M059J (cell line): ENCODE data around the gene MAN1B1. TPM values are rescaled to one million over a fixed set of nuclear protein-coding genes. Genes with fewer than 3 reads are reported as not detected.
"Not testable (repeated sequence)": the region's sequence is repeated elsewhere in the genome, so short reads cannot be mapped to it uniquely, and the experiment has no call there.

Source experiments
- DNase-seq: peaks from one replicate; pipeline ENCODE4 v3.0.0-alpha.2; 2012; ENCODE audit warnings: low read depth
- total RNA-seq: library from RNA; depleted of rRNA; stranded (reverse); fragments of >200 nt; shearing (Covaris generic); gene quantifications from 2 replicates; pipeline ENCODE4 v1.2.3, GENCODE V29; 2014

MAN1B1 gene
- total RNA-seq, 1 experiment from 2014 or later, result 145 TPM

GRCh38 chr9:137127301-137128157, 40.7 kb downstream of the MAN1B1 start:
- no peak for DNase-seq

DNA sequence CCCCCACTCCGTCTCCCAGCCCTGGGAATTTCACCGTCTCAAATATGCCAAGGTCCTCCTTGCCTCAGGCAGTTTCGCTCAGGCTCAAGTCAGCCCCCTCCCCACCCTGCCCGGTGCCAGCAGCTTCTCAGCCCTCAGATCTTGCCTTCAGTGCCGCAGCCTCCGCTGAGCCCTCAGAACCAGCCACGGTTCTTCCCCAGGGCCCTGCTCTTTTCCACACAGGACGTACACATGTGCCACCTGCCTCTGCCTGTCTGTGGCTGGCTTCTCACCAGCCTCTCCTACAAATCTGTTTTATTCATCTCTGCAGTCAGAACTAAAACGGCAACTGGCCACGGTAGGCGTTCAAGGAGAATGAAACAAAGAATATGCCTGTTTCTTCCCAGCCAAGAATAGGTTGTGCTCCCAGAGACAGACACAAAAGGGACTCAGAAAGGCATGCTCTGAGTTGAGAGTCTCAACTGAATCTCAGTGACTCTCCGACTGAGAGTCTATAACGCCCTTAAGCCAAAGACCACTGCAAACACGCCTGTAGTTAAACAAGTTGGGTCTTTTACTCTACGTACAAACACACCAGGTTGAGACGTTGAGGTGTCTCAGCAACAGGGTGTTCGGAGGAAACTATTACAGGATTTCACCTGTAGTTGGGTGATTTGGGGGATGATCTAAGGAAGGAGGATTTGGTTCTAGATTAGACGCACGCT, 41.5 kb downstream of the MAN1B1 start:
- no peak for DNase-seq

DNA sequence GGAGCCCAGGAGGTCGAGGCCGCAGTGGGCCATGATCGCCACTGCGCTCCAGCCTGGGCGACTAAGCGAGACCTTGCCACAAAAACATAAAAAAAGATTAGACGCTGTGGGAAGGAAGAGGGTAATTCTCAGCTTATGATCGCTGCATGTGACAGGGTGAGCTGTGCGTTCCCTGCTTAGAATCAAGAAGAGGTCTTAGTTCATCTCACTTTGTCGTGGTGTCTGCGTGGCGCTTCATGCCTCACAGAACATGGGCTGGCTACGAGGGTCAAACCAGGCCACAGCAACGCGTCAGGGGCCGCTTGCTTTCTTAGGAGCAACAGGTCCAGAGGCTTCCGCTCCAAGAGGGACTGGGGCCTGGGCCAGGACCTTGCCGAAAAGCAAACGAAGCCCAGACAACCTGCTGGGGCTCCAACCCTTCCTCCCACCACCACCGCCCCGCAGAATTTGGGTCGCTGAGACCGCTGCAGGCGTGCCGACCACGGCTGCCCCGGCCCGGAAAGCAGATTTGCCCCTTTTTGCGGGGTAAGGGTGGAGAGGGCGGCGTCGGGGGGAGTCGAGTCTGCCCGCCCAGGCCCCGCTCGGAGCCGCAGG, 42.2 kb downstream of the MAN1B1 start:
- no peak for DNase-seq

DNA sequence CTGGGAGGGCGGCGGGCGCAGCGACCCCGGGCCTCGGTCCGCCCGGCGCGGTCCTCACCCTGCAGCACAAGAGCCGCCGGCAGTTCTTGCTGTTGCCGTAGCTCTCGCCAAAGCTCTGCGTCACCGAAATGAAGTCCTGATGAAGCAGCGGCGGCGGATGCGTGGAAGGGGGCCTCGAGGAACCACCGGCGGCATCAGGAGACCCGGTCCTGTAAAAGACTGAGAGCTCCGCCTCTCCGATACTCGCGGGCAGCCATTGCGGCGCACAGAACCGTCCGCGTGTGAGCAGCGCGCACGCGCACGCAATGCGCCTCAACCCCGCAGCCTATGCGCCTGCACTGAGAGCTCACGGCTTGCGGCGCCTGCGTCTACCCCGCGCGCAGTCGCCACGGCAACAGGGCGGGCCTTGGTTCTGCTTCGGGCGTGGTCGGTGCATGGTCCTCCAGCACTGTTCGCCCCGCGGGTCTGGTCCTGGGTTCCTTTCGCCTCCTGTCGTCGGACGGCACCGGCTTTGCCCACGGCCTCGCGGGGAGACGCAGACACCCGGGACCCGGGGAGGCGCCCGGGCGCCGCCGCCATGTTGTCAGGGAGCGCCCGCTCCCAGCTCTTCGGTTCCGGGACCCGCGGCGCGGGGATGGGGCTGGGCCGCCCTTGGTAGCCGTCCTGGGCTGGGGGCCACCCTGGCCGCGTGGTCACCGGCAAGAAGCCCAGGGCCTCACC, 42.8 kb downstream of the MAN1B1 start:
- peak; percentile 90 for DNase-seq

DNA sequence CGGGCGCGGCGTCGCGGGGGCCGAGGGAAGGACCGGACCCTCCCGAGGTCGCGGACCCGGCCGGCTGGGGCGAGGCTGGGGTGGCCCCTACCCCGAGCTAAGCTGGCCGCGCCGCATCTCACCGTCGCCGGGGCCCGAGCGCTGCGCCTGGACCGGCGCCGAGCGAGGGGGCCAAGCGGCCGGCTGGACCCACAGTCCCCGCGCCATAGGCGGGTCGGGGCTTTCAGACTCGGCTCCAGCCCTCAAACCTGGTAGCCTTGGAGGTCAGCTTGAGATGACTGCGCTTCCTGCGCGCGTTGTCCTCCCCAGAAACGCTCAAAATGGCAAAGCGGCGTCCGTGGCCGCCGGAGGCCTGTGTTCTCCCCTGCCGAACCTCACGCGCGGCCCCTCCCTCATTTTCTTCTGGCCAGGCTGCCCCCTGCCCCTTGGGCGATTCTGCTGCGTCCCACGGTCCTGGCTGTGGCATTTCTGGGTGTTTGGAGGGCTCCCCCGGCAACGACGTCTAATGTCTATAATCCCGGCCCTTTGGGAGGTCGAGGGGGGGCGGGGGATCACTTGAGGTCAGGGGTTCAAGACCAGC, 43.5 kb downstream of the MAN1B1 start:
- peak; percentile 44 for DNase-seq

DNA sequence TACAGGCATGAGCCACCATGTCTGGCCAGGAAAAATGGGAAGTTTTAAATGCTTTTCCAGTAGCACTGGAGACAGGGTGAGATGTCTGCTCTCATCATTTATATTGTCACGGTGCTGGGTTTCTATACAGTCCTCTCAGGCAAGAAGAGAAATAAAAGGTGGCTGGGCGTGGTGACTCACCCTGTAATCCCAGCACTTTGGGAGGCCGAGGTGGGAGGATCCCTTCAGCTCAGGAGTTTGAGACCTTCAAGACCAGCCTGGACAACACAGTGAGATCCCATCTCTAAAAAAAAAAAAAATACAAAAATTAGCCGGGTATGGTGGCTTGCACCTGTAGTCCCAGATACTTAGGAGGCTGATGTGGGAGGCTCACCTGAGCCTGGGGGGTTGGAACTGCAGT, 47.4 kb downstream of the MAN1B1 start:
- DNase-seq, result peak; percentile 47

- not testable (repeated sequence) for DNase-seq
Observed at GRCh38 chr9:137135154-137135553, 48.4 kb downstream of the MAN1B1 start.

DNA sequence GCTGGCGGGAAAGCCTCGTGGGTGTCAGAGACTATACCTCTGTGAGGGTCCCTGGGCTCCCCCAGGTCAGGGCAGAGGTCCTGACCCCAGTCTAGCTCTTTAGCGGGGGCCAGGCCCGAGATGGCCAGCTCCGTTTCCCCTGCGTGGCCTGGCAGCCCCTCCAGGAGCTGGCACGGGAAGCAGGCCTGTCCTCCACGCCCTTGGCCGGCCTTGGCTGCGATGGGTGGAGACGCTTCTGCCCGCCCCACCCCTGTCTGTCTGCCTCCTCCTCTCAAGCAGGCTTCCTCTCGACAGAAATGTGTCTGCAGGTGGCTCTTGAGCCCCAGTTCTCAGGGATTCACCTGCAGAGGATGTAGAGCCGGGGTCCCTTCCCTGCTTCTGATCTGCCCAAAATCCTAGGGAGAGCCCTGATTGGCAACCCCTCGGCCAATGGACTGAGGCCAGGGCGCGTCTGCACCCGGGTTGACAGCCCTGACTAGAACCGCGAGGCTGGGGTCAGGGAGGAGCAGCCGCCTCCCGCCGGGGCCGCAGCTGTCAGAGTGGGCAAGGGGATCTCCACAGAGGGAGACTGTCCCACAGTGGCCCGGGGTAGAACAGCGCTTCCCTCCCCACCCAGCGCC, 49.6 kb downstream of the MAN1B1 start:
- DNase-seq, result no peak

GRCh38 chr9:137136881-137137607, 50.3 kb downstream of the MAN1B1 start:
- no peak for DNase-seq

DNA sequence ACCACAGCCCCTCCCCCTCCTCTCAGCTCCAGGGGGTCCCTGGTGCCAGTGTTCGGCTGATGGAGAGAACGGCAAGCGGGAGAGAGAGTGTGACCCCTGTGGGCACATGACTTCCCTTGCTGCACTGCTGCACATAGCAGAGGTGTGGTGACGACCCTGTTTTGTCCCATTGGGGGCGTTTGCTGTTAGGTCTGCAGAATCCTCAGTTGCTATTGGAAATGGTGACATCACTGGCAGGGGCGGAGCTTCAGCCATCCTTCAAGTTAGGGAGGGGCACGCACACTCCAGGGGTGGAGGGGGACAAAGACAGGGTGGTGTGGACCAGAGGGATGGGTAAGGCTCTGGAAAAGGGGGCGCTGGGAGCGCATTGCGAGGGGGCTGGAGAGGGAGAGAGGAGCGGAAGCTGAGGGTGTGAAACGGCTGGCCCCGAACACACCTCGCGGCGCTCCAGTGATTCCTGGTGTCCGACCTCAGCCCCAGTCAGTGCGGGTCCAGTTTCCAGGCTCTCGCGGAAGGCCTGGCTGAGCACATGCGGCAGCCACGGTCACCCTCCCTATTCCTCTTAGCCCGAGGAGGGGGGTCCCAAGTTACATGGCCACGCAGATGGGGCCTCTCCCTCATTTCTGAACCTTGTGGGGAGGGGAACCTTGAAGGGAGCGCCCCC, 51.4 kb downstream of the MAN1B1 start:
- no peak for DNase-seq

GRCh38 chr9:137138722-137139467, 52.1 kb downstream of the MAN1B1 start, which contains the start of gene GRIN1:
GRIN1 (plus strand) TSS chr9:137139154; CDS start chr9:137139487, 333 bp downstream.
- no peak for DNase-seq

DNA sequence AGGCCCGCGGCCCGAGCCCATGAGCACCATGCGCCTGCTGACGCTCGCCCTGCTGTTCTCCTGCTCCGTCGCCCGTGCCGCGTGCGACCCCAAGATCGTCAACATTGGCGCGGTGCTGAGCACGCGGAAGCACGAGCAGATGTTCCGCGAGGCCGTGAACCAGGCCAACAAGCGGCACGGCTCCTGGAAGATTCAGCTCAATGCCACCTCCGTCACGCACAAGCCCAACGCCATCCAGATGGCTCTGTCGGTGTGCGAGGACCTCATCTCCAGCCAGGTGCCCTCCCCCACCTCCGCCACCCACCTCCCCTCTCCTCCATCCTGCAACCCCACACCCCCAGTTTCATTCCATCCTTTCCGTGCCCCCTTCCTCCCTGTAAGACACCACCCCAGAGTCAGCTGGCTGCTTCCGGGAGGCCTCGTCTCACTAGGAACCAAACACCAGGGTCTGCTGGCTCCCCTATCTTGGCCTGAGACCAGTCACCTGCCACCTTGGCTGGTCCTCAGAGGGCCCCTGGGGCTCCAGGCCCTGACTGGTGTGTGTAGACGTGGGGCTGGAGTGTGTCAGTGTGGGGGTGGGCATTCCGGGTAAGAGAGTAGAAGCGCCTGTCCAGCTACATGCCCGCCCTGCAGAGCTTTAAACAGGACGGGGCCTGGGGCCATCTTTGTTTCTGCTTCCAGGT, 52.8 kb downstream of the MAN1B1 start:
- DNase-seq, result no peak

GRCh38 chr9:137140151-137141012, 53.6 kb downstream of the MAN1B1 start:
- DNase-seq, result no peak

DNA sequence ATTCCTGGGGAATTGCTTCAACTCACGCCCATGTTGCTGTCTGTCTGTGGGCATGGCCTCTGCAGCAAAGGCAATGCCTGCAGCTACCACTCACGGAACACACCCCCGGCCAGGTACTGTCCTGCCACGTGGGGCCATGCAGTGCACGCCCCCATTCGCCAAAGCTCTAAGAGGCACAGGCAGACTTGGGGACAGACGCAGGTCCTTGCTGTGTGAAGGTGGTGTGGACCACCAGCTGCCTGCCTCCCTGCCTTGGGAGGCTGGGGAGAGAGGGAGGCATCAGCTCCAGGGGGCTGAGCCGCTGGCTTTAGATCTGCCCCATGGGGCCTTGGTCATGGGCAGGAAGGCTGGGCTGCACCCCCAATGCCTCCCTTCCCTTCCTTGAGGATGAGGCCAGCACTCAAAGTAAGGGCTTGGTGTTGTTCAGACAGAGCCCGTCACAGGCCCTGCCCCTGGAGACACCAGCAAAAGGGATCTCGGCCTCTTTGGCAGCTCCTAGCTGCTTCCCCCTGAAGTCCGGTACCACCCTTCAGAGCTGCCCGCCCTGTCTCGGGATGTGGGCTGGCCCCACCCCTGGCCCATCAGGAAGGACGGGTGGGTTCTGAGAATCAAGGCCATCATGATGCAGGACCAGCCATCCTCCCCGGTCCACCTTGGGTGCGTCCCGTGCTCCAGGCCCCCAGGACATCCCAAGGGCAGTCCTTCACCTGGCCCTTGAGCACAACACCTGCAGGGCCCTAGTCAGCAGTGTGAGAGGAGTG, 54.4 kb downstream of the MAN1B1 start:
- no peak for DNase-seq

DNA sequence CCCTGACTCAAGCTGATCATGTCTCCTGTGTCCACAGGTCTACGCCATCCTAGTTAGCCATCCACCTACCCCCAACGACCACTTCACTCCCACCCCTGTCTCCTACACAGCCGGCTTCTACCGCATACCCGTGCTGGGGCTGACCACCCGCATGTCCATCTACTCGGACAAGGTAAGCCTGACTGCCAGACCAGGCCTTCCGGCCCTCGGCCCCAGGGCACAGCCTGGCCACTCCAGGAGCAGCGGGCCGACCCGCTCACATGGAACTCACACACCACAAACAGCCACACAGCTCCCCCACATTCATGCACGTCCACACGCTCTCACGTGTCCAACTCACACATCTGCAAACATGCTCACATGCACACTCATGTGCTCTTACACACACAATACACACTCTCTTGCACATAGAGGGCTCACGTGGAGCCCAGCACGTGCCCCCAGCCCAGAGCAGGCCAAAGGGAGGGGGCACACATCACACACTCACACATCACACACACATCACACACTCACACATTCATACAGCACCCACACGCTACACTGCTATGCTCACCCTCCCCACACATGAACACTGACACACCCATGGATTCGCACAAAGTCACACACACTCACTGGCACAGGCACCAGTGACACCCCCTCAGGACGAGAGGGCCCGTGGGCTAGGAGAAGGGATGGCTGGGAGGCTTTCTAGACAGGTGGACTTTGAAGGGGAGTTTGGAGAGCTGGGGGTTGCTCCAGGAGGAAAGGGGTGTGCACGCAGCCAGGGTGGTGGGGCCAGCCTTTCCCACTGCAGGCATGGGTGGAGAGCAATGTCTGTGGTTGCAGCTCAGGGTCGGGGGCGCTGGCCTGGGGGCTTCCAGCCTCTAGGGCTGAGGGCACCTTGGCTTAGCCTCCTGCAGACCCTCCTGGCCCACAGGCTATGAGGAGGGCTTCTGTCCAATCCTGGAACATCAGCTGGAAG, 55.5 kb downstream of the MAN1B1 start:
- no peak for DNase-seq

GRCh38 chr9:137143459-137143858, 56.7 kb downstream of the MAN1B1 start:
- DNase-seq, result no peak
